ENCODE results near the gene CAMK2N2. TPM values are rescaled to one million over a fixed set of nuclear protein-coding genes. Genes with fewer than 3 reads are reported as not detected.

The CAMK2N2 gene
- total RNA-seq, 1 experiment from 2014 or later = 6.1 TPM

DNA sequence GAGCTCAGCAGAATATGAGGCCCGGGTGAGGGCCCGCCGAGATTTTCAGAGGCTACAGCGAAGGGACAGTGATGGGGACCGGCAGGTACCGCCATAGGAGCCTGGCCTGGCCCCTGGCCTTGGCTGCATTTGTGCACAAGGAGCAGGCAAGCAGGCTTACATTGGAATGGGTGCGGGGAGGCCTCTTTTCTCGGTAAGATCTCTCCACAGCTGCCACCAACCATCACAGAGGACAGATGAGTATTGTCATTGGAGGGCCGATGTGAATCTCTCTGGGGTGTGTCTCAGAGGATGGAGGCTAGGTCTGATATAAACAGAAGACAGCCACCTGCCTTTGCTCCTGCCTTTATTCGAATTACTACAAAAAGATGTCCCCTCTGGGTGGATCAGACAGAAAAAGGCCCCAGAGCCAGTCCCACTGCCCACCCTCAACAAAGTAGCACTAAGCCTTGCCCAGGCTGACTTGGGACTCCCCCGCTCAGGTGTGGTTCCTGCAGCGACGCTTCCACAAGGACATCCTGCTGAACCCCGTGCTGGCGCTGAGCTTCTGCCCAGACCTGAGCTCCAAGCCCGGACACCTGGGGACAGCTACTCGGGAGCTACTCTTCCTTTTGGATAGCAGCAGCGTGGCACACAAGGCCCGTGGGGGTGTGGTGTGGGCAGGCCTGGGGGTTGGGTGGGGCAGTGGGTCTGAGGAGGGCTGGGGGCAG, 26.5 kb downstream of the CAMK2N2 start:
- no peak overlapping the region for H3K27ac Mint-ChIP-seq (ENCODE audit: low read depth, unreplicated experiment)
- intact Hi-C loops (cut with micrococcal nuclease) = no loop called here
- POLR2A ChIA-PET = interaction anchor here (0.5 to 0.8 kb wide), 3 partner anchors 67 to 84 kb away, joined by 3 to 4 read pairs (median 3); no protein-coding TSS in a partner anchor
- no TSS peak for BruUV-seq (replicated peaks)
- H3K36me3 Mint-ChIP-seq (ENCODE audit: insufficient read depth, unreplicated experiment) = no peaks in the 10 kb centered on the region
- TF ChIP-seq CTCF (IDR thresholded peaks at IDR 0.05; ENCODE audit: unreplicated experiment) = no peak
- no peak overlapping the region for H3K4me3 Mint-ChIP-seq (ENCODE audit: unreplicated experiment)
- CTCF ChIA-PET = interaction anchor here (0.6 kb wide), 2 partner anchors 20 to 1051 kb away, joined by 3 read pairs; no protein-coding TSS in a partner anchor
- peaks cover 17% of the 10 kb centered on the region for H3K27me3 Mint-ChIP-seq (ENCODE audit: insufficient read depth, unreplicated experiment)
- no peaks in the 10 kb centered on the region for H3K9me3 Mint-ChIP-seq (ENCODE audit: unreplicated experiment)
- H3K4me1 Mint-ChIP-seq (ENCODE audit: insufficient read depth, unreplicated experiment) = peaks cover 12% of the 10 kb centered on the region
- DNase-seq (ENCODE audit: unreplicated experiment) = no peak

DNA sequence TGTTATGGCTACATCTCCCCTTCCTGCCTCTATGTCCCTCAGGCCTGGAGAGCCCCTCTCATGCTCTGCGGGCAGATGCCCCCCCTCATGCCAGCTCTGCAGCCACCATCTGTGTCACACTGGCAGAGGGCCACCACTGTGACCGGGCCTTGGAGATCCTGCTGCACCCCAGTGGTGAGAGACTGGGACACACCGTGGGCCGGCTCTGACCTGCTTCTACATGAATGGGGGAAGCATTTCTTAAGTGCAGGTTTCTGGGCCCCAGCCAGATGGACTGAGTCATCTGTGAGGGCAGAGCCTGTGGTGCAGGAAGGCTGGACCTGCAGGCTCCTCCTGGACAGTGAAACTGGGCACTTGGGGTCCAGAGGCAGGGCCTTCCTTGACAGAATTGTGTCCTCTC, 27.1 kb downstream of the CAMK2N2 start:
- CTCF ChIA-PET = interaction anchor here (0.6 to 0.7 kb wide), 3 partner anchors 19 to 1050 kb away, joined by 3 read pairs; no protein-coding TSS in a partner anchor
- POLR2A ChIA-PET = interaction anchor here (0.5 to 0.8 kb wide), 4 partner anchors 16 to 85 kb away, joined by 3 to 4 read pairs (median 4); no protein-coding TSS in a partner anchor

GRCh38 chr3:184233127-184233843, 28.1 kb downstream of the CAMK2N2 start:
- no peaks in the 10 kb centered on the region for H3K9me3 Mint-ChIP-seq (ENCODE audit: unreplicated experiment)
- peaks cover 23% of the 10 kb centered on the region for H3K27me3 Mint-ChIP-seq (ENCODE audit: insufficient read depth, unreplicated experiment)
- ChIA-PET CTCF (interaction anchor here (1.5 to 2.3 kb wide), 2 partner anchors 13 to 16 kb away, joined by 3 to 7 read pairs; partner anchors contain the start of gene EEF1AKMT4), POLR2A (interaction anchor here (0.5 to 0.6 kb wide), 2 partner anchors 17 to 99 kb away, joined by 3 to 4 read pairs; no protein-coding TSS in a partner anchor)
- peaks cover 12% of the 10 kb centered on the region for H3K4me1 Mint-ChIP-seq (ENCODE audit: insufficient read depth, unreplicated experiment)
- H3K36me3 Mint-ChIP-seq (ENCODE audit: insufficient read depth, unreplicated experiment) = no peaks in the 10 kb centered on the region
- intact Hi-C loops (cut with micrococcal nuclease) = no loop called here
- TF ChIP-seq CTCF (IDR thresholded peaks at IDR 0.05; ENCODE audit: unreplicated experiment) = no peak
- H3K4me3 Mint-ChIP-seq (ENCODE audit: unreplicated experiment) = peak overlapping the region; percentile 50
- H3K27ac Mint-ChIP-seq (ENCODE audit: low read depth, unreplicated experiment) = no peak overlapping the region
- no TSS peak for BruUV-seq (replicated peaks)
- DNase-seq (ENCODE audit: unreplicated experiment) = no peak

More for the DNA sequence above, 27.1 kb downstream of the CAMK2N2 start:
- TF ChIP-seq CTCF (IDR thresholded peaks at IDR 0.05; ENCODE audit: unreplicated experiment) = peak; percentile 37
- DNase-seq (ENCODE audit: unreplicated experiment) = peak; percentile 96
- intact Hi-C loops (cut with micrococcal nuclease) = no loop called here
- no peaks in the 10 kb centered on the region for H3K9me3 Mint-ChIP-seq (ENCODE audit: unreplicated experiment)
- peaks cover 12% of the 10 kb centered on the region for H3K4me1 Mint-ChIP-seq (ENCODE audit: insufficient read depth, unreplicated experiment)
- no peak overlapping the region for H3K4me3 Mint-ChIP-seq (ENCODE audit: unreplicated experiment)
- peaks cover 17% of the 10 kb centered on the region for H3K27me3 Mint-ChIP-seq (ENCODE audit: insufficient read depth, unreplicated experiment)
- no peaks in the 10 kb centered on the region for H3K36me3 Mint-ChIP-seq (ENCODE audit: insufficient read depth, unreplicated experiment)
- no peak overlapping the region for H3K27ac Mint-ChIP-seq (ENCODE audit: low read depth, unreplicated experiment)
- no TSS peak for BruUV-seq (replicated peaks)

- POLR2A ChIA-PET = interaction anchor here (0.6 to 1.8 kb wide), 2 partner anchors 9 to 17 kb away, joined by 3 to 6 read pairs; no protein-coding TSS in a partner anchor
Observed at GRCh38 chr3:184231671-184232070, 29.7 kb downstream of the CAMK2N2 start.

More at GRCh38 chr3:184231671-184232070, 29.7 kb downstream of the CAMK2N2 start:
- peaks cover 38% of the 10 kb centered on the region for H3K27me3 Mint-ChIP-seq (ENCODE audit: insufficient read depth, unreplicated experiment)
- no peaks in the 10 kb centered on the region for H3K36me3 Mint-ChIP-seq (ENCODE audit: insufficient read depth, unreplicated experiment)
- peaks cover 12% of the 10 kb centered on the region for H3K4me1 Mint-ChIP-seq (ENCODE audit: insufficient read depth, unreplicated experiment)
- no peak overlapping the region for H3K27ac Mint-ChIP-seq (ENCODE audit: low read depth, unreplicated experiment)
- TF ChIP-seq CTCF (IDR thresholded peaks at IDR 0.05; ENCODE audit: unreplicated experiment) = no peak
- no peak for DNase-seq (ENCODE audit: unreplicated experiment)
- BruUV-seq (replicated peaks) = no TSS peak
- H3K4me3 Mint-ChIP-seq (ENCODE audit: unreplicated experiment) = peak overlapping the region; percentile 11
- H3K9me3 Mint-ChIP-seq (ENCODE audit: unreplicated experiment) = no peaks in the 10 kb centered on the region
- CTCF ChIA-PET = interaction anchor here (1.0 to 2.3 kb wide), 3 partner anchors 15 to 336 kb away, joined by 3 to 7 read pairs (median 4); partner anchors contain the start of gene EEF1AKMT4
- intact Hi-C loops (cut with micrococcal nuclease) = no loop called here

All from MCF 10A (cell line).